Measurements from ENCODE around the gene BEND7. TPM values are rescaled to one million over a fixed set of nuclear protein-coding genes. Genes with fewer than 3 reads are reported as not detected.
A peak's percentile ranks its signal among the peaks of the same experiment; 100 is the strongest.
"Not testable (repeated sequence)": the region's sequence is repeated elsewhere in the genome, so short reads cannot be mapped to it uniquely, and the experiment has no call there.

The BEND7 gene, protein sequence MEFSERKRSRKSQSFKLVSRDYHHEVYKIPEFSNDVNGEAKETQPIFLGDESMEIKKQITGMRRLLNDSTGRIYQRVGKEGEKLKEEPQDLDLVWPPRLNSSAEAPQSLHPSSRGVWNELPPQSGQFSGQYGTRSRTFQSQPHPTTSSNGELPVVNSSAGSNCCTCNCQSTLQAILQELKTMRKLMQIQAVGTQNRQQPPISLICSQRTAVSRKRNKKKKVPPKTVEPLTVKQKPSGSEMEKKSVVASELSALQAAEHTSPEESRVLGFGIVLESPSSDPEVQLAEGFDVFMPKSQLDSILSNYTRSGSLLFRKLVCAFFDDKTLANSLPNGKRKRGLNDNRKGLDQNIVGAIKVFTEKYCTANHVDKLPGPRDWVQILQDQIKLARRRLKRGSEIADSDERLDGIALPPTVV
- 0.10 and 0.48 TPM in 2 replicates for total RNA-seq (2014; rRNA removed; shearing (Covaris generic))

DNA sequence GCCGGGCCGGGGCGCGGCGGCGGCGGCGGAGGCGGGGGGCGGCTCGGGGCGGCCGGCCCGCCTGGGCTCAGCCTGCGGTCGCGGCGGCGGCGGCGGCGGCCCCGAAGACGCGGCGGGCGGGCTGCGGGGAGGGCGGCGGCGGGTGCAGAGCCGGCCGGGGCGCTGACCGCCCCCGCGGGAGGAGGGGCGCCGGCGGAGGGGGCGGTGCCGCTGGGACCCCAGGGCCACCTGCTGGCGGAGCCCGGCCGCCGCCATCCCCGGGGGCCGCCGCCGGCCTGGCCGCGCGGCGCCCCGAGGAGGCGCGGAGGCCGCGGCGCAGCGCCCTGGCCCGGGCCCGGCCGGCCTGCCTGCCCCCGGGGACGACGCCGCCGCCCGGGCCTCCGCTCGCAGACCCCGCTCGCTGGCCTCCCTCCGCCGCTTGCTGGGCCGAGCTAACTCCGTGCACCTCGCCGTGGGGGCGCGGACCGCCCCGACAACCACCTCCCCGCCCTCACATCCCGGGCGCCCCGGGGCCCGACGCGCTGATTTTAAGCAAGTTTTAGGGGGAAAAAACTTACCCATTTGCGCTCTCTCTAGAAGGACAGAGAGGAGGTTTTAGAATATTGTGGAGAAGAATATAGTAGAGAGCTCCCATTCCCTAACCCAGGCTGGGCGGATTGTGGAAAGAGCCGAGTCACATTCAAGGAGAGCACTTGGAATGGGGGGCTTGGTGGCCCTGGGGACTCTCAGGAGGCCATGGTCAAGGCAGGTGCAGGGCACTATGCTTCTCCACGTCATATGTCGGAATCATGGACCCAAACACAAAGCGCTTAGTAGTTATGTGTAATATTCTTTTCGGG lies at the start of gene BEND7:
Gene BEND7, minus strand, starts transcription at position 140 of the 839 bp plus-strand sequence. CDS start 481 bp downstream, outside the sequence.
- DNase-seq (ENCODE audit: low read depth) = no peak

DNA sequence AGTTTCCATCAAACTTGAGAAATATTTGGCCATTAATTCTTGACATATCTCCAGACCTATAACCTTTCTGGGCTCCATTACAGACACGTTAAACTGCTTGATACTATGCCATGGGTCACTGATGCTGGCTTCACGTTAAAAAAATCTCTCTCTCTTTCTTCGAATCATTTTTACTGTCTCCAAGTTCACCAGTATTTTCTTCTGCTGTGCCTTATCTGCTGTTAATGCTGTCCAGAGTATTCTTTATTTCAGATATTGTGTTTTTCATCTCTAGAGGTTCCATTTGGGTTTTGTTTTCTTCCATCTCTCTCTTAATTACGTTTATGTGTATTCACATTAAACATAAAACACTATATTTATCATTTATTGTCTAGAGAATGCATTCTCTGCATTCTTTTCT lies 45.1 kb upstream of the BEND7 start:
- DNase-seq (ENCODE audit: low read depth) = no peak

DNA sequence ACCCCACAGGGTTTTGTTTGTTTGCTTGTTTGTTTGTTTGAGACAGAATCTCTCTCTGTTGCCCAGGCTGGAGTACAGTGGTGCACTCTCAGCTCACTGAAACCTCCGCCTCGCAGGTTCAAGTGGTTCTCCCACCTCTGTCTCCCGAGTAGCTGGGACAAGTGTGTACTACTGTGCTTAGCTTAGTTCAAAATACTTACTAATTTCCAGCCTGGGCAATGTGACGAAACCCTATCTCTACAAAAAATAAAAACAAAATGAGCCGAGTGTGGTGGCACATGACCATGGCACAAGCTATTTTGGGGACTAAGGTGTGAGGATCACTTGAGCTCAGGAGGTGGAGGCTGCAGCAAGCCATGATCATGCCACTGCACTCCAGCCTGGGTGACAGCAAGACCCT lies 42.7 kb upstream of the BEND7 start:
- no peak for DNase-seq (ENCODE audit: low read depth)

DNA sequence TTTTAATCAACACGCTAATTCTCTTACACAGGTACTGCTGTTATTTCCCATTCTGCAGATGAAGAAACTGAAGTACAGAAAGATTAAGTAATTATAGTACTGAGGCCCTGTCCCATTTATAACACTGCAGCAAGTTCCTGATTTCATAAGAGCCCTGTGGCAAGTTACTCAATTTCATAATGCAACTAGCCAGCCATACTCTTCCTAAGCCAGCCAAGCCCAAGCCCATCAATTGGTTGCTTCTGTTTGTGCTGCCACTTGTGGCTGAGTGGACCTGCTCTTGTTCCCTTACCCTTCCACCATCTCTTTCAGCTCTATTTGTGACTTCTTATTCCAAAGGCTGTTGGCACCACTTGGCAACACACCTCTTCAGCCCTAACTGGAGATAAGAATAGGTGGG lies 38.2 kb upstream of the BEND7 start:
- DNase-seq (ENCODE audit: low read depth) = no peak

DNA sequence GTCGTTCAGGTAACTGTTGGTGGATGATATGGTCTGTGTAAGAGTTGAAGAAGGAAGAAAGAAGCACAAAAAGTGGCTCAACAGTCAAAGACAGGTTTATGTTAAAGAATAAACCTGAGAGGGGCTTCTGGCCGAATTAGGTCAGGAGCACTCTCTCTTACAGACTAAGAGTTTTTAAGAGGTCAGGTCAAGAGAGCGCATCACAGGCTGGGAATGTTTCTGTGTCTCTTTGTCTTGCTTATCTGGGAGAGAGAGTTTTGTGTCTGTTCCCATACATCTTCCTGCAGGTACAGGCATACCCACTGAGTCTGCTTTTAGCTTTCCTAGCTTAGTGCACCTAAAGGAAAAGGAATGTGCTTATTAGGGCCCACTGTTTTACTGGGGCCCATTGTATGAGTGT lies 35.8 kb upstream of the BEND7 start:
- no peak for DNase-seq (ENCODE audit: low read depth)

DNA sequence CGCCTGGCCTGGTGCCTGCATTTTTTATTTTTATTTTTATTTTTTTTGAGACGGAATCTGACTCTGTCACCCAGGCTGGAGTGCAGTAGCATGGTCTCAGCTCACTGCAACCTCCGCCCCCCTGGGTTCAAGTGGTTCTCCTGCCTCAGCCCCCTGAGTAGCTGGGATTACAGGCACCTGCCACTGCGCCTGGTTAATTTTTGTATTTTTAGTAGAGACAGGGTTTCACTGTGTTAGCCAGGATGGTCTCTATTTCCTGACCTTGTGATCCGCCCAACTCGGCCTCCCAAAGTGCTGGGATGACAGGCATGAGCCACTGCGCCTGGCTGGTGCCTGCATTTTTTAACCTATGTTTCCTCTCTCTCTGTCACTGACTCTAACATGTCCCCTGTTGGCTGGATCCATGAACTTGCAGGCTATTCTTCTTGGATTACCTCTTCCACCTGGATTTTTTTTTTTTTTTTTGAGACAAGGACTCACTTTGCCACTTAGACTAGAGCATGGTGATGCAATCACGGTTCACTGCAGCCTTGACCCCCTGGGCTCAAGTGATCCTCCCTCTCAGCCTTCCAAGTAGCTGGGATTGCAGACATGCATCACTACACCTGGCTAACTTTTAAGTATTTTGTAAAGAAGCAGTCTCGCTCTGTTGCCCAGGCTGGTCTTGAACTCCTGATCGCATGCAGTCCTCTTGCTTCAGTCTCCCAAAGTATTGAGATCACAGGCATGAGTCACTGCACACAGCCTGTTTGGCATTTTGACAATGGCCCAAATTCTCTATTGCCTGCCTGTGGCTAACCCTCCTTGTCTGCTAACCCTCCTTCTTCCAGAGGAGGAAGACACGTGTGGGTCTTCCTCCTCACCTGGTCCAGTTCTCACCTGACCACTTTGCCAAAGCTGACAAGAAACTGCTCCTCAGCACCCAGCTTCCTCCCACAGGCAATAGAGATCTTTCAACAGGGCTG lies 34.9 kb upstream of the BEND7 start:
- no peak for DNase-seq (ENCODE audit: low read depth)

DNA sequence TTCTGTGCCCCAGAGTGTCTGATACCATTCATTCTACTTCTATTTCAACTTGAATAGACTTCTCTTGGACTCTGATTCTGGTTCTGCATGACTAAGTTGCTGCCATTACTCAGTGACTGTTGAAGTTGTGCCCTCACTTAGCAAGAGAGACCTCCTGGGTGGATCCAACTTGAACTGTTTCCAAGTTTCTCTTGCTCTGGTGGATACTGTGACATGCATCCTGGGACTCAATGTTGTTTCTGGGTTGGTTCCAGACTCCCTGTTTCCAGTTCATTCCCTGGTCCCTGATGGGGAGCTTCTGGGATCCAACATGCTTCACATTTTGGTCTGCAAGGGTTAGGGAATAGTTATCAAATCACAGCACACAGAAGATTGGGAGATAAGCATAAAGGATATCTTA lies 31.8 kb upstream of the BEND7 start:
- peak; percentile 86 for DNase-seq (ENCODE audit: low read depth)

DNA sequence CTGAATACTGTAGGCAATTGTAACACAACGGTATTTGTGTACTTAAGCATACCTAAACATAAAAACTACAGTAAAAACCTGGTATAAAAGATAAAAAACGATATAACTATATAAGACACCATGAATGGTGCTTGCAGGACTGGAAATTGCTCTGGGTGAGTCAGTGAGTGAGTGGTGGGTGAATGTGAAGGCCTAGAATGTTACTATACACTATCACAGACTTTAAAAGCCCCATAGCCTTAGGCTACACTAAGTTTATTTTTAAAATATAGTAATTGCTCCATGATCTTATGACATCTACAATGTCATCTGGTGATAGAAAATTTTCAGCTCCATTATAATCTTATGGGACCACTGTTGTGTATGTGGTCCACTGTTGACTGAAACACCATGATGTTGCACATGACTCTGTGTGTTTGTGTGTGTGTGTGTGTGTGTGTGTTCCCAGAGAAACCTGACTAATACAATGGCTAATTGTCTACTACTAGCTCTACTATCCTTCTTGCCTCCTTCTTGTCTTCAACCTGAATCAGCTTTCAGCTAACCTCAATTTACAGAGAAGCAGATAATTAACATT lies 30.4 kb upstream of the BEND7 start:
- DNase-seq (ENCODE audit: low read depth) = peak; percentile 23

DNA sequence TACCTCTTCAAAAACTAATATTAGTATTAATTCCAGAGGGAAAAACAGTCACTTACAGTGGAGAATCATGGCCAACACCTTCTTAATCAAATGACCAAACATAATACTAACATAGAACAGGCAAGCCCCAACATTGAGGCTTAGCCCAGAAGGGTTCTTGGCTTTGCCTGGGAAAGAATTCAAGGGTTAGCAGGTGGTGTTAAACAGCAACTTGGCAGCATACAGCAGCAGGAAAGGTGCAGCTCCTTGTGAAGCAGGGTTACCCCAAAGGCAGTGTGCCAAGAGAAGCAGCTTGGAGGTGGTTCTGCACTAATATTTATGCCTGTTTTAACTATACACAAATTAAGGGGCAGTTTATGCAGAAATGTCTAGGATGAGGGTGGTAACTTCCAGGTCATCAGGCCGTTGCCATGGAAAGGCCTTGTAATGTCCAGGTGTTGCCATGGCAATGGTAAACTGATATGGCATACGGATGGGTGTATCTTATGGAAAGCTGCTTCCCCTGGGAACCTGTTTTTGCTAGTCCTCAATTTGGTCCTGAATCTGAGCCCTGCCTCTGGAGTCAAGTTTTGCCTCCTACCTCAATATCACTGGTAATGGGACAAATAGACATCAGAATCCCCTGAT lies 27.2 kb upstream of the BEND7 start:
- DNase-seq (ENCODE audit: low read depth) = peak; percentile 36

DNA sequence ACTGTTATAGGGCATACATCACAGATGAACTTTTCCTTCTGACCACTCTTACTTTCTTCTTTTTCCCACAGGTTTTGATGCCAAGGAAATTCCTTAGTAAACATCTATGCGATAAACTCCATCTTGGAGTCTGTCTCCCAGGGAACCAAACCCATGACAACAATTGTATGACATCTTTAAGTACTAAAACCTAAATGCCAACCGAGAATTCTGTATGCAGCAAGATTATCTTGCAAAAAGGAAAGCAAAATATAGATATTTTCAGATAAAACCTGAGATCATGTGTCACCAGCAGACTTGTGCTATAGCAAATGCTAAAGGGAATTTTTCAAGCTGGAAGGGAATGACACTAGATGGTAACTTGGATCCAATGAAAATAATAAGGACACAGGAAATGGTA lies 22.0 kb upstream of the BEND7 start:
- no peak for DNase-seq (ENCODE audit: low read depth)

DNA sequence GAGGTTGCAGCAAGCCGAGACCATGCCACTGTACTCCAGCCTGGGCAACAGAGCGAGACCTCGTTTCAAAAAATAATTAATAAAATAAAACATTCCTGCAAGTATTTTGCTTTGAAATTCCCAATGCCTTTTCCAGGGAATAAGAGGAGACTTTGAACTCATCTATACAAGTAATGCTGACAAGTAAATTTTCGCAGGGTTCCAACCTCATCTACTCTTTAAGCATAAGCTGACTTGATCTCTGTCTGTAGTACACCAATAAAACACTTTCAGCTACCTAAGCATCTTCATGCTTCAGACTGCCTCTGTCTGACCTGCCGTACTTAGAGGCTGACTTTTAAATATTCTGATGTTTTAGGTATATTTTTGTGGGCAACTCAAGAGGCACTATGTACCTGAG lies 13.7 kb upstream of the BEND7 start:
- DNase-seq (ENCODE audit: low read depth) = no peak

DNA sequence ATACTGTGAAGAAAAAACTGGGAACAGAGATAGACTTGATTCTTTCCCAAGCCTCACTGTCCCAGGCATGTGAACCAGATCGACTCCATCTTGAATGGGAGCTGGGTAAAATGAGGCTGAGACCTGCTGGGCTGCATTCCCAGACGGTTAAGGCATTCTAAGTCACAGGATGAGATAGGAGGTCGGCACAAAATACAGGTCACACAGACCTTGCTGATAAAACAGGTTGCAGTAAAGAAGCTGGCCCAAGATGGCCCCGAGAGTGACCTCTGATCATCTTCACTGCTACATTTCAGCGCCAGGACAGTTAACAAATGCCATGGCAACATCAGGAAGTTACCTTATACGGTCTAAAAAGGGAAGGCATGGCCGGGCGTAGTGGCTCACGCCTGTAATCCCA lies 9.2 kb upstream of the BEND7 start:
- not testable (repeated sequence) for DNase-seq (ENCODE audit: low read depth)

DNA sequence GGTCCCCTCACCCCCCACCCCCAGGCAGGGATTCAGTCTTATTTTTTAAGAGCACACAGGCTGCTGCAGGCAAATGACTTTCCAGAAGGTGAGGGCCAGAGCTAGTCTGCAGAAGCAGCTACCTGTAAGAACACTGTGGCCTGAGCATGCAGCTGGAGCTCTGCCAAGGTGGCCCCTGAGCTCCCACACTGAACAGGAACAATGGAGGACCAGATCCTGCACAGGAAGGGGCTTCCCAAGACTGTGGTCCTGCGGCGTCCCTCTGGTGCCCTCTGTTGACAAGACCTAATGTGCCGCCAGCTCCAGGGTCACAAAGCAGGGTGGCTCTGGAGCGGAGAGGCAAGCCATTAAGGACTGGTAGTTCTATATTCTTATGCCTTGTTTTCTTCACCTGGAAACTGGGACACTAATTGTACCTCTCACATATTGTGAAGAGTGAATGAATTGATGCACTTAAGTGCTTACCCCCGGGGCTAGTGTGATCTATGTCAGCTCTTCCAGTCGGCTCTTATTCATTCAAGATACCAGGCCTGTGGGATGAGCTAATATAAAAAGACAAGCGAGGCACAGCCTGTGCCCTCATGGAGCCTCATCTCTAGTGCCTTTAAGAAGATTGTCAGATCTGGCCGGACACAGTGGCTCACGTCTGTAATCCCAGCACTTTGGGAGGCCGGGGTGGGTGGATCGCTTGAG lies 8.0 kb upstream of the BEND7 start:
- DNase-seq (ENCODE audit: low read depth) = peak; percentile 45

DNA sequence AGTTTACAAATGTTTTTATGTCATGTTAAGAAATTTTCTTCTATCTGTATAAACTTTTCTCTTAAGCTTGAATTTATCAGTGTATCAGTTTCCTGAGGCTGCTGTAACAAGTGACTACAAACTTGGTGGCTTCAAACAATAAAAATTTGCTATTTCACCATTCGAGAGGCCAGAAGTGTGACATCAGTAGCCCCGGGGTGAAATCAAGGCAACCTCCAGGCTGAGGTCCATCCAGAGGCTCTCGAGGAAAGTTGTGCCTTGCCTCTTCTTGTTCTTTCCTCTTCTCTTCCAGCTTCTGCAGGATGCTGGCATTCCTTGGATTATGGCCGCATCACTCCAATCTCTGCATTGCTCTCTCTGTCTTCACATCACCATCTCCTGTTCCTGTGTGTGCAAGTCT lies 6.5 kb upstream of the BEND7 start:
- DNase-seq (ENCODE audit: low read depth) = no peak

DNA sequence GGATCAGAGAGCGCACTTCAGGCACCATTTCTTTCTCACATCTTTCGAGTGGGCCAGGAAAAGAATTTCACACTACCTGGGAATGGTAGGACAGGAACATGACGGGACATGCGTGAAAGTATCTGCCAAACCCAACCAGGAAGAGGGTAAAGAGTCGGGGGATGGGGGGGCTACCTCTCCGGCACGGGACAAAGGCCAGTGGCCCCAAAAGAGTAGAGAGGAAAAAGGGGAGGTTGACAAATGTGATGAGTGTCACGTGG lies 830 bp upstream of the BEND7 start:
- no peak for DNase-seq (ENCODE audit: low read depth)

DNA sequence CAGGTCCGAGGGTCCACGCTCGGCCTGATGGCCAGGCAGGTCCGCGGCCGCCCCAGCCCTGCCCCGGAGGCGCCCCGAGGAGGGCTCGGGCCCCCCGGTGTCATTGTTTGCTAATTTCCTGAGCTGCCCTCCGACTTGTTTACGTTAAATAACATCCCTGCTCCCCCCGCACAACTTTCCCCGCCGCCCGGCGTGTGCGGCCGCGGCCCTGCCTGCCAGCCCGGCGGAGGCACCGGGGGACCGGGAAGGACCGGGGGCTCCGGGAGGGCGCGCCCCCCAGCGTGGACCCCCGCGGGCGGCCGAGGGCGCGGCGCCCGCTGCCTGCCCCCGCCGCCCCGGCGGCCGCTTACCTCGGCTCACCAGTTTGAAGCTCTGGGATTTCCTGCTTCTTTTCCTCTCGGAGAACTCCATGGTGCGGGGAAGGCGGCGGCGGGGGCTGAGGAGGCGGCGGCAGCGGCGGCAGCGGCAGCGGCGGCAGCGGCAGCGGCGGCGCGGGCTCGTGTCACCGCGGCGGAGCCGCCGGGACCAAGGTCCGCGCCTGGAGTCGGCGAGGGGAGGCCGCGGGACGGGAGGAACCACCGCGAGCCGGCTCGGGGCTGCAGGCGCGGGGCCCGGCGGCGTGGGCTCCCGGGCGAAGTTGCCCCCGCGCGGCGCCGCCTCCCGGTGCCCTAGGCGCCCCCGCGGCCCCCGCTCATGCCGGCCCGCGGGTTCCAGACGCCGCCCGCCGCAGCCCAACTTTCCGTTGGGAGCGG lies 515 bp downstream of the BEND7 start:
- DNase-seq (ENCODE audit: low read depth) = no peak

DNA sequence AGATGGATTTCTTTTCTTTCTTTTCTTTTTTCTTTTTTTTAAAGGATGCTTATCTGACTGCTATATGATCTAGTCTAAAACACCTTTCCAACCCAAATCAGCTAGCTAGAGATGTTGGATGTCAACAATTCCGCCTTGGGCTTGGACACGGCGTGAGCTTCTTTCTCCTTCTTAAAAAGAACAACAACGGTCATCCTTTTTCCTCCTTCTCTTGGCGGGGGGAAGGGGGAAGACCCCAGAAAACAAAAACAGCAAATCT lies 1.0 kb downstream of the BEND7 start:
- no peak for DNase-seq (ENCODE audit: low read depth)

DNA sequence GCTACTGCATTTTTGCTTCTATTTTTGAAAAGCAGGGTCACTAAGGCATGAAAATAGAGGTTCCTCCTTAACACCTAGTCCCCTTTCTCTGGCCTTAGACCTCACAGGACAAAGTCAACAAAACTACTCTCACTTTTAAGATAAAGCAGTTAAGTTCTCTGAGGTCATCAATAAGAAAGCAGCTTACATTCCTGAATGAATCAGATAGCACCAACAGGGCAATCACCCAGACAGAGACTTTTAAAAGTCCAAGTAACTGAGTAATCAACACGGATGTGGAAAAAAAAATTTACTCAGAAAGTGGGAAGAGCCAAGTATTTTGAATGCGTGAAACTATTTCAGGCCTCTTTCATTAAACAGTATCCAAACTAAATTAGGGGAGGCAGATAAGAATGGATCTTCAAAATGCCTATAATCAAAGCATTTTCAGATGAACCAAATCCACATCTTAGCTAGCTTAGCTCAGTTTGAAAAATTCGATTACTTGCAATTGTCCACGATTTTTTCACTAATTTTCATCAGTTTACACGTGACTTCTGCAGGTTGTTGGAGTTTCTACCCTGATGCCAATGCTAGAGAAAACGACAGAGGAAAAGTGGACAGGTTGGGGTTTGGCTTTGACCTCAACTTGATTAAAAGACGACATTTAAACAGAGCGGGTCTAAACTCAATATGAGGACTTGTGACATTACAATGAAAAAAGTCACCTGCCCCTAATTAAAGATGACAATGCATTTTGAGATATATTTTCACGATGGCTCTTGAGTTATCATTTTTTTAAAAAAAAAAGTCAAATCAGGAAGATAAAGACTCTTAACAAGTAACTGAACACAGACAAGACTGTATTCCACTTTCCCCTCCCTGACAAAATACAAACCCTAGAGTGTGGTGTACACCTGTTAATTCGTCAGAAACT lies 1.6 kb downstream of the BEND7 start:
- DNase-seq (ENCODE audit: low read depth) = peak; percentile 48

DNA sequence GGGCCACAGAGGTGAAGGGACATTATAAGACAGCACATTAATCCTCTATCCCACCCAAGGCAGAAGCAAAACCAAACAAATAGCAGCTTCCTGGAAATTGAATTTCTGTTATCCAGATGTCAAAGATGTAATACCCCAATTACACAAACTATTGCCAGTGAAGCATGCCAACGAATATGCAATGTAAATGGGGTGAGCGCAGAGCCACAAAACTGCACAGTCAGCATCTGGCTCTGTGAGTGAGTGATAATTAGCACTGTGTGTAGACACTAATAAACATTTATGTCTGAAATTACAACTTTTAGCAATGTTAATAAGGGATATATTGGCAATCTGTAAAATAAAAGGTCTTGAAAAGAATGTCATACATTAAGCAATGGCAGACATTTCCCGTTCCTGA lies 3.2 kb downstream of the BEND7 start:
- DNase-seq (ENCODE audit: low read depth) = no peak
